Activated CD4-positive, alpha-beta T cell treated with anti-CD3 and anti-CD28 coated beads for 4 hours (primary cell): ENCODE measurements around the gene AIFM3.
"Not testable (repeated sequence)": the region's sequence is repeated elsewhere in the genome, so short reads cannot be mapped to it uniquely, and the experiment has no call there.

Experiments used
- DNase-seq, 2 donors: peaks; one replicate each; pipeline ENCODE4 v3.0.0-alpha.2; 2020

The AIFM3 gene

DNA sequence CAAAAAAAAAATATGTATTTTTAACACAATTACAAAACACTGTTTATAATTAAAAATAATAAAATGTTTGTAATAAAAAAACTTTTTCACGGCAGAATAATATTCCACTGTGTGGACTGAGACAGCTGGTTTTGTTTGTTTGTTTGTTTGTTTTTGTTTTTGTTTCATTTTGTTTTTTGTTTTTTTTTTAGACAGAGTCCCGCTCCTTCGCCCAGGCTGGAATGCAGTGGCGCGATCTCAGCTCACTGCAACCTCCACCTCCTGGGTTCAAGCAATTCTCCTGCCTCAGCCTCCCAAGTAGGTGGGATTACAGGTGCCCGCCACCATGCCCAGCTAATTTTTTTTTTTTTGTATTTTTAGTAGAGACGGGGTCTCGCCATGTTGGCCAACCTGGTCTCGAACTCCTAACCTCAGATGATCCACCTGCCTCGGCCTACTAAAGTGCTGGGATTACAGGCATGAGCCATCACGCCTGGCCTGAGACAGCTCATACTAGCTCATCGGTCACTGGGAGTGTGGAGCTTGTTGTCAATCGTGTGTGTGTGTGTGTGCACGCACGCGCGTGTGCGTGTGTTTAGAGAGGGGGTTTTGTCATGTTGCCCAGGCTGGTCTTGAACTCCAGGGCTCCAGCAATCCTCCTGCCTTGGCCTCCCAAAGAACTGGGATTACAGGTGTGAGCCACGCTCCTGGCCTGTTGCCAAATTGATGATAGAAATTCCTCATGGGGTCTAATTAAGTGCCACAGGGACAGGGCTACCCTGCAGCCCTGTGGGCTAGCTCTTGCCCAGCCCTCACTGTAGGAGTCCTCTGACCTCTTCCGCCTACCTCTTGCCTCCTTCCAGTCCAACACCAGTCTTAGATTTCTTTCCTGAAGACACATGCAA is 7.2 kb upstream of the AIFM3 start:
- no peak for DNase-seq

DNA sequence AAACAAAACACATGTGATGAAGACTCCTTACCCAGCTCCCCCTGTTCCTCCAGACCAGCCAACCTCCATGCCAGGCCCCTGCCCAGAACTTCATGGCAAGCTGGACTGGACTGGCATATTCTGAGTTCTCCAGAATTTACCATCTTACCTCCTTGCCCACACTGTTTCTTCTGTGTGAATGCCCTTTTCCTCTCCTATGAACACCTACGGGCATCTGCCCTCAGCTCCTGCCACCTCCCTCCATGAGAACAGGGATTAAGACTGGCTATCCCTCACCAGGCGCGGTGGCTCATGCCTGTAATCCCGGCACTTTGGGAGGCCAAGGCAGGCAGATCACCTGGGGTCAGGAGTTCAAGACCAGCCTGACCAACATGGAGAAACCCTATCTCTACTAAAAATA is 6.4 kb upstream of the AIFM3 start:
- DNase-seq = no peak

DNA sequence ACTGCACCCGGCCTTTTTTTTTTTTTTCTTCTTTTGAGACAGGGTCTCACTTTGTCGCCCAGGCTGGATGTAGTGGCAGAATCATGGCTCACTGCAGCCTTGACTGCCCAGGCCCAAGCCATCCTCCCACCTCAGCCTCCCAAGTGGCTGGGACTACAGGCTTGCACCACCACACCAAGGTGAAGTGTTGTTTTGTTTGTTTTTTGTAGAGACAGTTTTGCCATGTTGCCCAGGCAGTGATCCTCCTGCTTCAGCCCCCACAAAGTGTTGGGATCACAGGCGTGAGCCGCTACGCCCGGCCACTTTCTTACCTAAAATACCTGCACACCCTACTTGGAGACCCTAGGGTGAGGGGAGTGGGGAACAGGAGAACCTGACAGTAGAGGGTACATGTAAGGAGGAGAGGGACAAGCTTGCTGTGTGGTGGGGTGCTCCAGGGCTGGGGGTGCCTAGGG is 4.5 kb upstream of the AIFM3 start:
- no peak for DNase-seq

DNA sequence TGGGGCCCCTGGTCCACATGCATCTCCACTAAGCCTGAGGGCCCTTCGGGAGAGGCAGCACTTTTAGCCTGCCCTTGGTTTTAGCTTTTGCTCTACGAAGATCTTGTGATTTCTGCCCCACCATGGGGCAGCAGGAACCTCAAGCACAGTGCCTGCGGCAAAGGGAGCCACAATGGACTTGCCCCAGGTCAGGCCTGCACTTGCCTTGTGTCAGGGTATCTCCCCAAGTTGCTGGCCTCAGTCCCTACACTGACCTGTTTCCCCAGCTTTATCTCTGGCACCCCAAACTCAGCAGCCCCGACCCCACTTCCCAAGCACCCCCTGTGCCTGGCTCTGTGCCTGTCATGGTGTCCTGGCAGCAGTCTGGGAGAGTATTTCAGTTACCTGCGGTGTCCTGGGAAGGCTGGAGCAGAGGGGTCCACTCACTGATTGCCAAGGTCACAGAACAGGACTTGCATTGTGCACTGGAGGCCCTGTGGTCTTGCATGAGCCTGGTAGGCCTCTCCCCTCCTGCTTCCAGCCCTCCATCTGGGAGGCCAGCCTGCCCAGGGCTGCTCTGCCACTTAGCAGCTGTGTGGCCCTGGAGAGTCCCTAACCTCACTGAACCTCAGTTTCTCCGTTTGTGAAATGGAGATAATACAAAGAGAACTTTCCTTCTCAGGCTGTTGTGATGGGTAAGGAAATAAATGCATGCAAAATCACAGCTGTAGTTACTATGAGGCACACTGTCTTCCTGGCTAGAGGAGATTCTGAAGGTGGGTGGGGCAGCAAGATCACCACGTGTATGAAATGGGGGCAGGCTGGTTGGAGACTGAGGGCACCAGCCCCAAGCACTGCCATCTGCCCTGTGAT is 3.6 kb upstream of the AIFM3 start:
- DNase-seq = no peak

DNA sequence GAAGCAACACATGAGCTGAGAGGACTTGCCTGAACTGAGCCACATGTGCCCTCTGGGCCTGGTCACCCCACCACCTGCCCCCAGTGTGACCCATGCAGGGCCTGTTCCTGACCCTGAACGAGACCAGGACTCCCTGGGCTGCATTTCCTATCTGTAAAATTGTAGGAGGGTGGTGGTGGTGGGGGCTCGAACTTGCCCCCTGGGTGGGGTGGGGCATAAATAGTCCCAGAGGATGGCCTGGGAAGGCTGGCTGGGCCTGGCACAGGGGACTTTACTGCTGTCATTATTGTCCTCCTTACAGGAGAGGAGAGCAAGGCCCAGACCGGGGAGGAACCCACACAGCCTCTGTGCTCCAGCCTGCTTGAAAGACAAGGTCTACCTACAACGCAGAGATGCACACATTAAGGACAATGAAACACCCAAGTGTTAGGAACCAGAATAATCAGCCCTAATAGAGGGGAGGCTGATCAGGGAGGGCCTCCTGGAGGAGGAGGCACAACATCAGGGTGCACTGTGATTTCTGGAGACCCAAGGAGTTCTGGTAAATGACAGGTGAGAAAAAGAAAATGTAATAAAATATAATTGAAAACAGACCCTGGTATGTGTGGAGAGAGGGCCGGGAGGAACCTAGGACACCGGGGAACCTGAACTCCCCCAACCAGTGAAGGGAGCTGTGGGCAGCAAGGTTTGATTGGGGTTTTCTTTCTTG is 2.8 kb upstream of the AIFM3 start:
- DNase-seq = no peak

DNA sequence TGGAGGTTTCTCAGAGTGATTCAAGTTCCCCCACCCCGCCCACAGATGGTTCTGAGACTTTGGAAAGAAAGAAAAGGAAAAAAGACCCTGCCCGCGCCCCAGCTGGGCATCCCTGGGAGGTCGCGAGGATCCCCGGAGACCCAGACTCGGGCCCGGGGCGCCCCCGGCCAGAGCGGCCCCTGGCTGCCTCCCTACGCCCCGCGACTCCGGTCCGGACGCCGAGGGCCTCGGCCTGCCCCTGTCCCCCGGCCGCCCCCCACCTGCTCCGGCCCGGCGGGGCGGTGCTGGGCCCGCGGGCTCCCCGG is 2.3 kb upstream of the AIFM3 start:
- peak in 1 of 2 donors; percentile 26 for DNase-seq

DNA sequence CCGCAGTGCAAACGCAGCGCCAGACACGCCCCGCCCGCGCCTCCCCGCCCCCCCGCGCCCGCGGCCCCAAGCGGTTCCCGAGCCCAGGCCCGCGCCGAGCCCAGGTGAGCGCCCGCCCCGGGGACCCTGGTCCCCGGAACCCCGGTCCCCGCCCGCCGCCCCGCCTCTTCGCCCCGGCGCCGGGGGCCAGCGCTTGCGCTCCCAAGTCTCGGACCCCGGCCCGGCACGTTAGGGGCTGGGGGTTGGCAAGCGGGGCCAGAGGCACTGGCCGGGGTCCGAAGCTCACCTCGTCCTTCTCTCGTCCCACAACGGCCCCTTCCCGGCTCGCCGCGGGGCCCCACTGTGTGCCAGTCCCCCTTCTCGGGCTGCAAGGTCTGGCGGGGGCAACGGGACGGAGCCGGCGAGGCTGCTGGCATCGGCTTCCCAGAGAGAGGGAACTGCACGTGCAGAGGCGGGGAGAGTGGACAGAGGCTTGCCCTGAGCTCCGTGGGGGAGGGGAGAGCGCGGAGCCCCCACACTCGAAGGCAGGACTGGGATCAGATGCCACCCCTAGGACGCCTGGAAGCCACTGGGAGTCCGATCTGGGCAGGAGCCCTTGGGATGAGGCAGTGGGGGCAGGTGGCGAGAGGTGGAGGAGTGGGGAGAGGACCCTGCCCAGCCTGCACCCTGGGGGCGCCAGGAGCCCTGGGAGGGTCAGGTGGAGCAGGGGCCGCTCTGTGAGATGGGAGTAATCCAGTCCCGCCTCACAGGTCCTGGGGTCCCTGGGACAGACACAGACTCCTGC is 1.8 kb upstream of the AIFM3 start:
- DNase-seq = no peak

DNA sequence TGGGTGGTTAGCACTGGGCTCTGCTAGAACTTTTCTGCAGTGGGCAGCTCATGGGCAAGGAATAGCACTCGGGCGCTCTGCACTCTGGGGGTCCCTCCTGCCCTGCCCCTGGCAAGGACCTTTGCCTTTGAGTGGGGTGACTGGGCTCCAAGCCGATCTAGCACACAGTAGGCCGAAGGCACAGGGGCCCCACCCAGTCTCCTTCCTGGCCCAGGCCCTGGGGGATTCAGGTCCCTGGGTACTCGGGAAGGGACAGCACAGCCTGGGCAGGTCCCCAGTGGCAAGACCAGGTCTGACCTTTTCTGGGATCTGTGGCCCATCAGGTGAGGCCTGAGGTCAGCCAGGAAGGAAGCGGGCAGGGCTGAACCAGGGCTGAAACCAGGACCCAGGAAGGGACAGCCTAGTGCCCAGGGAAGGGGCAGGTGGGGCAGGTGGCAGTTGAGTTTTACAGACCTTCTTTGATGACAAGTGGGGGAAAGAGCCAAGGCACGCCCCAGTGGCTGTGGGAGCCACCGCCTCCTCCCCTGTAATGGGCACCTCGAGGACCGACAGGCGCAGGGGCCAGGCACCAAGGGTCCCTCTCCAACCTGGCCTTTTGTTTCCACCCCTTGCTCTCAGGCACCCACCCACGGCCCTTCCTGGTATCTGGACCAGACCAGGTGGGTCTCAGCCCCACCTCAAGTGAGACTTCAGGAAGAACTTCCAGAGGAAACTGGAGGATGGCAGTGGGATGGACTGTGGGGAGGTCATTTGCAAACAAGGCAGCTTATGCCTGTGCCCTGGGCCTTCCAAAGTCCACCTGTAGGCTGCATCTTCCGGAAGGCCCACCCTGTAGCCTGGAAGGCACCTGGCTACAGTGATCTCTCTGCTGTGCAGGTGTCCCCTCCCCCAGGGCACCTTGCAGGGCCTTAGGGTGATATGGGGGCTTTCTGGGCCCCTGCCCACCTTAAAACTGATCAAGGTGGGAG is 883 bp upstream of the AIFM3 start:
- DNase-seq = no peak

DNA sequence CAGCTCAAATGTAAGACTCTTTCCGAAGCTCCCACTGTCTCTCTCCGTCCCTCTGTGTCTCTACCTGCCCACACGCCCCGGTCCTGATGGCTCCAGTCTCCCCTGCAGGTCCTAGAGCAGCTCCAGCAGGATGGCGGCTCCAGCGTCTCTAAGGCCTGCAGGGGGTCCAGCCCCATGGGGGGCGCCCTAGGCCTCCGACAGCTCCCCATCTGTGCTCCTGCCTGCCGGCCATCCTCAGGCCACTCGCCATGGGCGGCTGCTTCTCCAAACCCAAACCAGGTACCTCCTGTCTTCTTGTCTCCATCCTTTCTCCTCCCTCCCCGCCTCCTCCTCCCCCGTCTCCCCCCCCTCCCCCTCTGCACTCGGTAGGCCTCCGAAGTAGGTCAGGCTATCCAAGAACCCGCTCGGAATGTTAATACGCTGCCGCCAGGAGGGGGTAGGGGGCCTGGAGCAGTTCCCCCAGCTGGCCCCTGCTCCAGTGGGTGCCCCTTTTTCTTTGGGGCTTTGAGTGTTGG is 699 bp downstream of the AIFM3 start:
- DNase-seq = no peak

DNA sequence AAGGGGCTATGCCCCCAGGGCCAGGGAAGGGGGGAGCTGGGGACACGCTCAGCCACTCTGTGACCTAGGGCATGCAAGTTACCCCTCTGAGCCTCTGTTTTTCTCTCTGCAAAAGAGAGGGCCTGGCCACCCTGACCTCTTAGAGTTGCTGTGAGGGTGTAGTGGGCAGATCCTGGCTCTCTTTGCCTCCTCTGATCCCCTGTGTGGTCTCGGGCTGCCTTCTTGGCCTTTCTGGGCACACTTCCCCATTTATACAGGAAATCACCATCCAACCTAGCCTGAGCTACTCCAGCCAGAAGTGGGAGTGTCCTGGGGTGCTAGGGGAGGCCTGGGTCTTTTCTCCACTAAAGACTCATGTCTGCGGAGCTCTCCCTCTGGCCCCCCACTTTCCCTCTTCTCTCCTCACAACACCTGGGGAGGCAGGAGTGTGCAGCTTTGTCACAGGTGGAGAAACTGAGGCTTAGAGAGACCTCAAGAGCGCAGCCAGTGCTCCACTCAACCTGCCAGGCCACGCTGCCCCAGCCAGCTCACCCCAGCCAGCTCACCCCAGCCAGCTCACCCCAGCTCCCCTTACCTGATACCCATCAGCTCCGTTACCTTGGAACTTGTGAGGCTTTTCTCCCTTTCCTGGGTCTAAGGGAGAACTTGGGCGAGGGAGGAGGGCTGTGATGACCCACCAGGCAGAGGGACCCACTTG is 1.4 kb downstream of the AIFM3 start:
- DNase-seq = no peak

DNA sequence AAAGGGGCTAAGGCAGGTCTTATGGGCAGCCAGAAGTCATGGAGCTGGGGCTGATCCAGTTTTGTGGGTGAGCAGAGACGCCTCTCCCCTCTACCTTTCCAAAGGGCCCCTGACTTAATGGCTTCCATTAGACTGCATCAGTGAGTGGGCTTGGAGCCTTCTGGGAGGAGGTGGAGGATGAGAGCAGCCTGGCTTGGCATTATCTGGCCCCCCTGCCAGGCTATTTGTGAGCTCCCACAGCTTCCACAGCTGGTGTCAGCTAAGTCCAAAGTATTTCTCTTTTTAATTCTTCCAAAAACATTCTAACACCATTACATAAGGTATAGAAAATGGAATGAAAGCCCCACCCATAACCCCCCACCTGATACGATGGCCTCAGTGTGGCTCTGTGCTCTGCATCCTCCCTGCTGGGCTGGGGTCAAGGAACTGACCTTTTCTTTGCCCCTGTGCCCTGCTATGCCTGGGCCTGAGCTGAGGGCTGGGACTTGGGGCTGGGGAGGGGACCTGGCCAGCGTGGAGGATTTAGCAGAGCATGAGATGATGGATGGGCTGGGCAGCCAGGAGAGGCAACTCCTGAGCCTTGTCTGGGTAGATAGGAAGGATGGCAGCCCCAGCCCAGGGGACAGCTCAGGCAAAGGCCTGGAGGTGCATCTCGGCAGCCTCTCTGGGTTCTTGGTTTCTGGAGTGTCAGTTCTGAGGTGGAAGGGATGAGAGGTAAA is 4.0 kb downstream of the AIFM3 start:
- DNase-seq = no peak

DNA sequence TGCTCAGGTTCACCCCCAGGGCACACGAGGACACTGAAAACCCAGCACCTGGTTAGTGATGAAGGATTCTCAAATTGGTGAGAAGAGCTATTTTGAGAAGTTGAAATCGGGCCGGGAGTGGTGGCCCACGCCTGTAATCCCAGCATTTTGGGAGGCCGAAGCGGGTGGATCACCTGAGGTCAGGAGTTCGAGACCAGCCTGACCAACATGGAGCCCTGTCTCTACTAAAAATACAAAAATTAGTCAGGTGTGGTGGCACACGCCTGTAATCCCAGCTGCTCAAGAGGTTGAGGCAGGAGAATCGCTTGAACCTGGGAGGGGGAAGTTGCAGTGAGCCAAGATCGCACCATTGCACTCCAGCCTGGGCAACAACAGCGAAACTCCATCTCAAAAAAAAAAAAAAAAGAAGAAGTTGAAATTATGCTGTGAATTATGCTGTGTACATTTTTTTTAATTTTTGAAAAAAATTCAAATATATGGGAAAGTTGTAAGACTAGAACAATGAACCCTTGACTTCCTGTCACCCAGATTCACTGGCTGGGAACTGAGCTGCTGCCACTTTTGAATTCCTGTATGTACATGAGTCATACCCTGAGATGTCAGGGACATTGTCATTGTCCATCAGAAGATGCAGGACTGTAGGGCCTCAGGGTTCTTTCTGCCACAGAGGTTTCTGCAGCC is 5.1 kb downstream of the AIFM3 start:
- DNase-seq = not testable (repeated sequence)

DNA sequence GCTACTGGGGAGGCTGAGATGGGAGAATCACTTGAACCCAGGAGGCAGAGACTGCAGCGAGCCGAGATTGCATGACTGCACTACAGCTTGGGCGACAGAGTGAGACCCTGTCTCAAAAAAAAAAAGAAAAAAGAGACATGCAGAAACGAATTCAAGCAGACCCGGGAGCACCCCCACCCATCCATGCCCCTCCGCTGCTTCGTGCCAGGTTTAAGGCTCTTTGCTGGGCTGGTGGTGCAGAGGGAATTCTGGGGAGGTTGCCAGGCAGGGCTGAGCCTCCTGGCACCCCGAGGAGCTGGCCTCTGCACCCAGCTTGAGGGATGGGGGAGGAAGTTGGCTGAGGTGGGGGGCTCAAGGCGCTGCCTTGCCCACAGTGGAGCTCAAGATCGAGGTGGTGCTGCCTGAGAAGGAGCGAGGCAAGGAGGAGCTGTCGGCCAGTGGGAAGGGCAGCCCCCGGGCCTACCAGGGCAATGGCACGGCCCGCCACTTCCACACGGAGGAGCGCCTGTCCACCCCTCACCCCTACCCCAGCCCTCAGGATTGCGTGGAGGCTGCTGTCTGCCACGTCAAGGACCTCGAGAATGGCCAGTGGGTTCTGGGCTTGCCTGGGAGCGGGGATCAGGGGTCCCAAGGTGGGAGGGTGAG is 6.0 kb downstream of the AIFM3 start:
- DNase-seq = no peak

DNA sequence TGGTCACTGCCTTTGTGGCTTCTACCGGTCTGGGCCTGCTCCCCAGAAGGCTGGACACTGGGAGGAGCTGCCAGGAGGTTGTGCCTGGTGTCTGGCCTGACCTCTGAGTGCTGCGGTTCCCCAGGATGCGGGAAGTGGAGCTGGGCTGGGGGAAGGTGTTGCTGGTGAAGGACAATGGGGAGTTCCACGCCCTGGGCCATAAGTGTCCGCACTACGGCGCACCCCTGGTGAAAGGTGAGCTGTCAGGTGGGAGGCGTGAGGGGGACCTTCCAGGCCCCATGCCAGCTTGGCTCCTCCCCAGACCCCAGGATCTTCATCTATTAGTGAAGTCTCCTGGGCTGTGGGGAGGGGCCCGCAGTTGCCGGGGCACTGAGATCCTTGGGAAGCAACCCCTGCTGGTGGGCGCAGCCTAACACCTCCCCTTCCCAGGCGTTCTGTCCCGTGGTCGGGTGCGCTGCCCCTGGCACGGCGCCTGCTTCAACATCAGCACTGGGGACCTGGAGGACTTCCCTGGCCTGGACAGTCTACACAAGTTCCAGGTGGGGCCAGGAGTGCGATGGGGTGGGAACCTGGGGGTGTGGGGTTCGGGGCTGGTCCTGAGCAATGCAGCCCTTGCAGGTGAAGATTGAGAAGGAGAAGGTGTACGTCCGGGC is 6.7 kb downstream of the AIFM3 start:
- DNase-seq = no peak

DNA sequence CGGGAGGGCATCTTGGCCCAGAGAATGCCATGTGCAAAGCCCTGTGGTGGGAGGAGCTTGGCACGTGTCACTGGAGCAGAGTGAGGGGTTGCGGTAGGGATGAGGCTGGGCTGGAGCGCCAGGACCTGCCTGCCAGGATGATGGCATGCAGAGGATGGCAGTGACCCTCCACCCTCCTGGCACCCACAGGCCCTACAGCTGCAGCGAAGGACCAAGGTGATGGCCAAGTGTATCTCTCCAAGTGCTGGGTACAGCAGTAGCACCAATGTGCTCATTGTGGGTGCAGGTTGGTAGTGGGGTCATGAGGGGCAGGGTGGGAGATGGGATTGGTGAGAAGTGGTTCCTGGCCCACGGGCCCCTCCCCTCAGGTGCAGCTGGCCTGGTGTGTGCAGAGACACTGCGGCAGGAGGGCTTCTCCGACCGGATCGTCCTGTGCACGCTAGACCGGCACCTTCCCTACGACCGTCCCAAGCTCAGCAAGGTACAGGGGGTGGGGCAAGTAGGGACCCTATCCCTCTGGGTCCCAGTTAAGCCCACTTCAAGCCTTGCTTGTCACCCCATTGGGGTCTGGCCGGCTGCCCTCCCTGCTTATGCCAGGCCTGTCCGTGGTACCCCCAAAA is 7.4 kb downstream of the AIFM3 start:
- DNase-seq = no peak

DNA sequence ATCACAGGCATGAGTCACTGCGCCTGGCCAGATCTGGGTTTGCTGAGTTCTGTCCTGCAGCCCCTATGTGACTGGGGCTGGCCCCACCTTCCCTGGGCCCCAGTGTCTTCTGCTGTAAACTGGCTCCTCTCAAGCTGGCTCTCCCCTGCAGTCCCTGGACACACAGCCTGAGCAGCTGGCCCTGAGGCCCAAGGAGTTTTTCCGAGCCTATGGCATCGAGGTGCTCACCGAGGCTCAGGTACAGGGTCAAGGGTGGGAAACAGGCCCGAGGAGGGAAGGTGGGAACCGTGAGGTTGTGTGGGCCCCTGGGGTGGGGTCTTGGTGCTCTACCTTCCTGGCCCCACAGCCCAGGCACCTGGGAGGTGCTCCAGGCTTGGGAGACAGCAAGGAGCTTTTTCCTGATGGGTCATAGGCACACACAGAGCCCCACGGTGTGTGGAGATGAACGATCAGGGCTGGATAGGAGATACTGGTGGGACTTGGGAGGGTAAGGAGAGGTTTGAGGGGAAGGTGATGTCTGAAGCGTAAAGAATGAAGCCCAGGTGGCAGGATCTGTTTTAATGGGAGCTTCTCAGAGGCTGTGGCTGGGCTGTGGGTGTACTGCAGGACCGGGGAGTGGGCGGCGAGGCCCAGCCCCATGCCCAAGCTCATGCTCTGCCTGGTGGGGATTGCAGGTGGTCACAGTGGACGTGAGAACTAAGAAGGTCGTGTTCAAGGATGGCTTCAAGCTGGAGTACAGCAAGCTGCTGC is 8.7 kb downstream of the AIFM3 start:
- DNase-seq = no peak

DNA sequence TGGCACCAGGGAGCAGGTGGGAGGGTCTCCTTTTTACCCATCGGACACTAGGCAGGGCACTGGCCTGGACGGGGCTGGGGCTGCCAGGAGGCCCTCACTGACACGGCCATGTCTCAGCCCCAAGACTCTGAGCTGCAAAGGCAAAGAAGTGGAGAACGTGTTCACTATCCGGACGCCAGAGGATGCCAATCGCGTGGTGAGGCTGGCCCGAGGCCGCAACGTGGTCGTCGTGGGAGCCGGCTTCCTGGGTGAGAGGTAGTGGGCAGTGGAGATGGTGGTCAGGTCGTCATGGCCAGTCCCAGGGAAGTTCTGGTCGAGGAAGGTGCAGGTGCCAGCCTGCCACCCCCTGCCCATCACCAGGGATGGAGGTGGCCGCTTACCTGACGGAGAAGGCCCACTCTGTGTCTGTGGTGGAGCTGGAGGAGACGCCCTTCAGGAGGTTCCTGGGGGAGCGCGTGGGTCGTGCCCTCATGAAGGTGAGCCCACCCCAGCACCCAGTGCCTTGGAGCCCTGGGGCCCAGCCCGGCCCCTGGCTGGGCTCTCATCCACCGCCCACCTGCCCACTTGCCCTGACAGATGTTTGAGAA is 9.3 kb downstream of the AIFM3 start:
- DNase-seq = no peak
